ENCODE data around the gene DST. TPM values are rescaled to one million over a fixed set of nuclear protein-coding genes. Genes with fewer than 3 reads are reported as not detected.

Gene DST
- total and polyA plus RNA-seq, 2 of the 4 experiments (the other 2 are of a cell fraction): 97.7 to 452 TPM

- Histone ChIP-seq H3K9me1 (ENCODE audit: insufficient read depth, low read length) (peaks cover 14% of the 10 kb centered on the region), H2AFZ (replicated peaks; ENCODE audit: low read length, poor library complexity) (no peak overlapping the region), H3K27ac (ENCODE audit: insufficient read depth, low read length) (peak overlapping the region; percentile 4; the same call in 1 of the 2 replicates), H2BK5ac (ENCODE audit: low read depth, low read length, poor library complexity, severe bottlenecking) (peak overlapping the region; percentile 15), H3K9me3 (ENCODE audit: control insufficient read depth, insufficient read depth, low read length) (no peaks in the 10 kb centered on the region), H4K5ac (ENCODE audit: low read depth, low read length) (peak overlapping the region; percentile 12), H3K4me3 (ENCODE audit: insufficient read depth, low read depth, low read length) (no peak overlapping the region), H3K27me3 (ENCODE audit: control insufficient read depth, insufficient read depth, low read length) (no peaks in the 10 kb centered on the region), H2AK9ac (replicated peaks; ENCODE audit: low read depth, low read length, poor library complexity) (no peak overlapping the region), H4K91ac (ENCODE audit: insufficient read depth, low read depth, low read length) (no peak overlapping the region), H3K9ac (ENCODE audit: low read depth, low read length) (no peak overlapping the region), H3K79me1 (ENCODE audit: low read depth in 1 of 2, low read length in 2 of 2) (peaks cover 22 to 51% of the 10 kb centered on the region in 2 experiments), H2BK20ac (ENCODE audit: low read depth, low read length) (0 out of 2 replicates have a peak overlapping the region, but pooled peaks have one; percentile 5), H3K4ac (ENCODE audit: low read depth, low read length) (peak overlapping the region; percentile 35; the same call in 1 of the 2 replicates), H2BK15ac (ENCODE audit: low read depth, low read length) (no peak overlapping the region), H2BK120ac (ENCODE audit: low read depth, low read length) (peak overlapping the region; percentile 50), H3K18ac (ENCODE audit: low read depth, low read length) (peak overlapping the region; percentile 76), H4K20me1 (ENCODE audit: insufficient read depth, low read length) (peaks cover 4% of the 10 kb centered on the region; the same call in 1 of the 2 replicates), H3K14ac (replicated peaks; ENCODE audit: low read depth, low read length) (peak overlapping the region; percentile 19; the same call in 1 of the 2 replicates), H3K4me2 (ENCODE audit: low read depth, low read length) (no peak overlapping the region), H3K4me1 (ENCODE audit: control insufficient read depth, insufficient read depth, low read length) (peaks cover 19% of the 10 kb centered on the region), H3K36me3 (ENCODE audit: control insufficient read depth, insufficient read depth, low read length) (peaks cover 14% of the 10 kb centered on the region), H4K8ac (ENCODE audit: low read depth in 2 of 2, low read length in 2 of 2) (no peak overlapping the region), H3K23ac (ENCODE audit: low read depth, low read length) (peak overlapping the region; percentile 40; the same call in 1 of the 2 replicates), H3K56ac (ENCODE audit: extremely low read depth, insufficient read depth, low read length) (no peak overlapping the region), H2AK5ac (ENCODE audit: low read depth, low read length) (peak overlapping the region; percentile 43)
- ChIA-PET POLR2A (ENCODE audit: unreplicated experiment) (no interaction called here), CTCF (interaction anchor here (0.6 kb wide), 1 partner anchor 372 kb away, joined by 4 read pairs; no protein-coding TSS in a partner anchor)
- dilution Hi-C loops (cut with HindIII; ENCODE audit: low sequenced_read_pairs, unreplicated experiment) (no loop called here), intact Hi-C loops (cut with micrococcal nuclease) (no loop called here), in situ Hi-C loops (cut with MboI; ENCODE audit: low sequenced_read_pairs) (no loop called here)
- TF ChIP-seq POLR2A (IDR thresholded peaks at IDR 0.05; ENCODE audit: low read depth, low read length): no peak
- TF ChIP-seq RCOR1 (IDR thresholded peaks at IDR 0.05; ENCODE audit: insufficient replicate concordance, low read length): no peak
- no peak for TF ChIP-seq MAZ (IDR thresholded peaks at IDR 0.05; ENCODE audit: borderline replicate concordance, low read depth, low read length)
- no peak for TF ChIP-seq MAFK (IDR thresholded peaks at IDR 0.05; ENCODE audit: low read depth, low read length)
- TF ChIP-seq RAD21 (IDR thresholded peaks at IDR 0.05; ENCODE audit: low read length): no peak
- no peak for TF ChIP-seq NFE2L2 (IDR thresholded peaks at IDR 0.05; ENCODE audit: low read depth, low read length)
- no peak for TF ChIP-seq MXI1 (IDR thresholded peaks at IDR 0.05; ENCODE audit: borderline replicate concordance, low read depth, low read length)
- ATAC-seq (ENCODE audit: low read depth): no peak
- DNase-seq: no peak
- WGBS, 2 experiments (ENCODE audit: extremely low coverage in 2 of 2, insufficient read length in 1 of 2): no CpG with 5 or more reads among the region's 5 CpGs
- no TSS peak for BruUV-seq (replicated peaks)
Measured at GRCh38 chr6:56518995-56519767, 123.5 kb downstream of the DST start.
